Body of pancreas (tissue), 4 donors: Measurements from ENCODE around the gene KIFC3. TPM values are rescaled to one million over a fixed set of nuclear protein-coding genes. Genes with fewer than 3 reads are reported as not detected.

Source experiments
- ATAC-seq: fragments of 150-250 bp; one replicate; pipeline ENCODE4 v1.9.1; 2016
- DNase-seq, 4 donors: peaks; one replicate each; pipeline ENCODE4 v3.0.0-alpha.2; 2019
- H3K27ac ChIP-seq, 4 donors: fragments of 200-600 bp; sonication (generic); 1 replicate in 3 of 4; 2 replicates in 1 of 4; pipeline versions ENCODE4 v1.5.1 to v1.6.1; 2016 to 2019; ENCODE audit warnings: mild to moderate bottlenecking in 1 of 4, mixed read lengths in 1 of 4, moderate library complexity in 1 of 4
- H3K27me3 ChIP-seq, 2 donors: fragments of 200-600 bp; sonication (generic); one replicate each; pipeline ENCODE4 v1.6.0; 2016; ENCODE audit warnings: mild to moderate bottlenecking in 1 of 2
- H3K36me3 ChIP-seq, 2 donors: fragments of 200-600 bp; sonication (generic); replicated peaks in 1 of 2; 2 replicates each; pipeline ENCODE4 v1.5.1; 2016; ENCODE audit warnings: low read depth in 2 of 2; ENCODE audit not compliant: insufficient read depth in 1 of 2
- H3K4me1 ChIP-seq: fragments of 200-600 bp; sonication (generic); one replicate; pipeline ENCODE4 v1.6.0; 2016
- H3K4me3 ChIP-seq, 2 donors: fragments of 200-600 bp; sonication (generic); 1 replicate in 1 of 2; 2 replicates in 1 of 2; pipeline ENCODE4 v1.5.1; 2016 to 2019
- H3K9me3 ChIP-seq, 3 donors: fragments of 200-600 bp; sonication (generic); 1 replicate in 2 of 3; 2 replicates in 1 of 3; pipeline ENCODE4 v1.5.1; 2016
- POLR2A ChIP-seq, 3 donors: fragments of 450-650 bp; IDR thresholded peaks; one replicate each; pipeline ENCODE4 v1.6.1; 2016; ENCODE audit warnings: antibody characterized with exemption in 3 of 3, mild to moderate bottlenecking in 2 of 3
- WGBS, 2 donors: methylation state at CpG; one replicate each; pipeline ENCODE4 v1.1.5; 2017; 5-methylcytosine and 5-hydroxymethylcytosine counted together
- intact Hi-C: fragments of 100-400 bp; cut with DNase I; formaldehyde crosslinking; loops from one replicate; pipeline ENCODE4 v1.15.1; 2023
- total RNA-seq, 2 donors: library from RNA; depleted of rRNA; stranded (reverse); fragments of >200 nt; gene quantifications; one replicate each; pipeline ENCODE4 v1.1.0, GENCODE V29; 2016
- TF ChIP-seq, protein P1 (sequence below), 7 experiments: fragments of 450-650 bp in 4 of 7; fragments of 200-600 bp in 3 of 7; sonication (generic) in 3 of 7; IDR thresholded peaks; one replicate each; pipeline ENCODE4 v1.5.1; 2016 to 2019; ENCODE audit warnings: antibody characterized with exemption in 7 of 7

The KIFC3 gene
- total RNA-seq, 2 donors from 2014 or later: 120 to 205 TPM

DNA sequence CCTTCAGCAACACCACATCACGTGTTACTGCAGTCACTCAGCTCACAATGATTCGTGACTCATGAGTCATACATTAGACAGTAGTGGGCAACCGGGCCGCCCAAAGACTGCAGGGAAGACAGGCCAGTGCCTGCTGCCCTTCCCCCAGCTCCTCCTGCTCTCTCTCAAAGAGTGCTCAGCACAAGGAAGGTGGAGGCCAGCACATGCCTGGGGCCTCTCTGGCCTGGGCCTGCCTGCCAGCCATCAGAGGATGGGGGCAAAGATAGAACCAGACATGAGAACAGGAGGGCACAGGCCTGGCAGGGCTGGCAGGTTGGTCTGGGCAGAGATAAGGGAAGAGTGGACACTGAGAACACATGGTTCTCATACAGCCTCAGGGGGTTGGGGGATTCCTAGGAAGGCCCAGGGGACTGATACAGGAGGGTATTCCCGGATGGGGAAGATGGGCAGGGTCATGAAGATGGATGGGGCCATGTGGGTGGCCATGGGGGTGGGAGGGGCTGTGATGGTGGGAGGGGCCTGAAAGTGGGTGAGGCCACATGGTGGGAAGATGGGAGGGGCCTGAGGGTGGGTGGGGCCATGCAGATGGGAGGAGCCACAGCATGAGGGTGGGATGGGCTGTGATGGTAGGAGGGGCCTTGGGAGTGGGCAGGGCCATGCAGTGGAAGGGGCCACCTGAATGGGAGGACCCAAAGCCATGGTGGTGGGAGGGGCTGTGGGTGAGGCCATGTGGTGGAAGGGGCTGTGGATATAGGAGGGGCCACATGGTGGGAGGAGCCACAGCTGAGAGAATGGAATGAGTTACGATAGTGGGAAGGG, 37.7 kb downstream of the KIFC3 start:
- ATAC-seq: peak; percentile 49
- 73 to 95% methylated on average over 4 to 5 of the region's 6 CpGs for WGBS, 2 donors
- Histone ChIP-seq H3K9me3 (no peaks in the 10 kb centered on the region), H3K36me3 (peaks cover 0 to 19% of the 10 kb centered on the region in 2 donors), H3K27me3 (no peaks in the 10 kb centered on the region), H3K27ac (peak overlapping the region in 1 of 4 donors; percentile 3), H3K4me3 (no peak overlapping the region), H3K4me1 (no peaks in the 10 kb centered on the region)
- no peak for DNase-seq
- intact Hi-C loops: no loop called here
- TF ChIP-seq, protein P1, sequence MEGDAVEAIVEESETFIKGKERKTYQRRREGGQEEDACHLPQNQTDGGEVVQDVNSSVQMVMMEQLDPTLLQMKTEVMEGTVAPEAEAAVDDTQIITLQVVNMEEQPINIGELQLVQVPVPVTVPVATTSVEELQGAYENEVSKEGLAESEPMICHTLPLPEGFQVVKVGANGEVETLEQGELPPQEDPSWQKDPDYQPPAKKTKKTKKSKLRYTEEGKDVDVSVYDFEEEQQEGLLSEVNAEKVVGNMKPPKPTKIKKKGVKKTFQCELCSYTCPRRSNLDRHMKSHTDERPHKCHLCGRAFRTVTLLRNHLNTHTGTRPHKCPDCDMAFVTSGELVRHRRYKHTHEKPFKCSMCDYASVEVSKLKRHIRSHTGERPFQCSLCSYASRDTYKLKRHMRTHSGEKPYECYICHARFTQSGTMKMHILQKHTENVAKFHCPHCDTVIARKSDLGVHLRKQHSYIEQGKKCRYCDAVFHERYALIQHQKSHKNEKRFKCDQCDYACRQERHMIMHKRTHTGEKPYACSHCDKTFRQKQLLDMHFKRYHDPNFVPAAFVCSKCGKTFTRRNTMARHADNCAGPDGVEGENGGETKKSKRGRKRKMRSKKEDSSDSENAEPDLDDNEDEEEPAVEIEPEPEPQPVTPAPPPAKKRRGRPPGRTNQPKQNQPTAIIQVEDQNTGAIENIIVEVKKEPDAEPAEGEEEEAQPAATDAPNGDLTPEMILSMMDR (IDR thresholded peaks at IDR 0.05): no peak
- no peak for TF ChIP-seq POLR2A (IDR thresholded peaks at IDR 0.05)

- H3K27ac ChIP-seq: no peak overlapping the region
- ATAC-seq (no peak), DNase-seq (no peak)
- TF ChIP-seq POLR2A (IDR thresholded peaks at IDR 0.05): no peak
- no peaks in the 10 kb centered on the region for H3K9me3 ChIP-seq
- peaks cover 0 to 14% of the 10 kb centered on the region in 2 donors for H3K36me3 ChIP-seq
- intact Hi-C loops: no loop called here
- WGBS, 2 donors: 93 to 98% methylated on average over 8 of the region's 9 CpGs
- no peak overlapping the region for H3K4me3 ChIP-seq
- no peaks in the 10 kb centered on the region for H3K27me3 ChIP-seq
- H3K4me1 ChIP-seq: no peaks in the 10 kb centered on the region
Observed at GRCh38 chr16:57764006-57764340, 38.3 kb downstream of the KIFC3 start.

GRCh38 chr16:57763285-57764005, 38.8 kb downstream of the KIFC3 start:
- peaks cover 0 to 11% of the 10 kb centered on the region in 2 donors for H3K36me3 ChIP-seq
- intact Hi-C loops: no loop called here
- no peaks in the 10 kb centered on the region for H3K9me3 ChIP-seq
- H3K4me3 ChIP-seq: no peak overlapping the region
- ATAC-seq (no peak), DNase-seq (no peak)
- H3K27me3 ChIP-seq: no peaks in the 10 kb centered on the region
- WGBS, 2 donors: 83 to 94% methylated on average over 10 to 14 of the region's 14 CpGs
- H3K27ac ChIP-seq: no peak overlapping the region
- no peak for TF ChIP-seq POLR2A (IDR thresholded peaks at IDR 0.05)
- TF ChIP-seq, protein P1 (IDR thresholded peaks at IDR 0.05): no peak
- H3K4me1 ChIP-seq: no peaks in the 10 kb centered on the region

GRCh38 chr16:57762365-57763040, 39.8 kb downstream of the KIFC3 start:
- TF ChIP-seq, protein P1 (IDR thresholded peaks at IDR 0.05): no peak
- TF ChIP-seq POLR2A (IDR thresholded peaks at IDR 0.05): no peak
- peaks cover 0 to 11% of the 10 kb centered on the region in 2 donors for H3K36me3 ChIP-seq
- DNase-seq (no peak), ATAC-seq (no peak)
- H3K27ac ChIP-seq: no peak overlapping the region
- no peaks in the 10 kb centered on the region for H3K27me3 ChIP-seq
- WGBS, 2 donors: 68 to 82% methylated on average over 14 of the region's 15 CpGs
- peaks cover 1% of the 10 kb centered on the region for H3K4me1 ChIP-seq
- H3K4me3 ChIP-seq: no peak overlapping the region
- intact Hi-C loops: no loop called here
- H3K9me3 ChIP-seq: no peaks in the 10 kb centered on the region

DNA sequence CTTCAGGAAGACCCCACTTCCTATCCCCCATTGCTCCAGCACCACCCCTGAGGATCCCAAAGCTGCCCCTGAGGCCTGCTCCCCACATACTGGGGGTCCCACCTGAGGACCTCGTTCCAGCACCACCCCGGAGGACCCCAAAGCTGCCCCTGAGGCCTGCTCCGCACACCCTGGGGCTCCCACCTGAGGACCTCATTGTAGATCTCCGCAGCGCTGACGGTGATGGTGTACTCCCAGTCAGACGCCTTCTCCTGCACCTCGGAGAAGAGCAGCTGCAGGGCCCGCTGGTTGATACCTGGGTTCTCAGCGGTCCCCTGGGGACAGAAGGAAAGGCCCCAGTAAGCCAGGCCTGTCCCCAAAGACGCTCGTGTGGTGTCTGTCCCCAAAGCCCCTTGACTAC, 40.3 kb downstream of the KIFC3 start:
- no peak overlapping the region for H3K4me3 ChIP-seq
- H3K36me3 ChIP-seq: peaks cover 0 to 11% of the 10 kb centered on the region in 2 donors
- no peak for DNase-seq

More for the DNA sequence above, 40.3 kb downstream of the KIFC3 start:
- H3K4me1 ChIP-seq: peaks cover 7% of the 10 kb centered on the region
- no peak overlapping the region for H3K27ac ChIP-seq
- H3K27me3 ChIP-seq: no peaks in the 10 kb centered on the region
- ATAC-seq: no peak
- no peaks in the 10 kb centered on the region for H3K9me3 ChIP-seq
- TF ChIP-seq POLR2A (IDR thresholded peaks at IDR 0.05): no peak
- TF ChIP-seq, protein P1 (IDR thresholded peaks at IDR 0.05): no peak
- WGBS, 2 donors: 82 to 92% methylated on average over 3 to 12 of the region's 12 CpGs
- intact Hi-C loops: no loop called here
